ENCODE data around the gene KIRREL3.

KIRREL3 gene

GRCh38 chr11:126477535-126478305 lies 522.9 kb downstream of the KIRREL3 start:
- no peak for DNase-seq

DNA sequence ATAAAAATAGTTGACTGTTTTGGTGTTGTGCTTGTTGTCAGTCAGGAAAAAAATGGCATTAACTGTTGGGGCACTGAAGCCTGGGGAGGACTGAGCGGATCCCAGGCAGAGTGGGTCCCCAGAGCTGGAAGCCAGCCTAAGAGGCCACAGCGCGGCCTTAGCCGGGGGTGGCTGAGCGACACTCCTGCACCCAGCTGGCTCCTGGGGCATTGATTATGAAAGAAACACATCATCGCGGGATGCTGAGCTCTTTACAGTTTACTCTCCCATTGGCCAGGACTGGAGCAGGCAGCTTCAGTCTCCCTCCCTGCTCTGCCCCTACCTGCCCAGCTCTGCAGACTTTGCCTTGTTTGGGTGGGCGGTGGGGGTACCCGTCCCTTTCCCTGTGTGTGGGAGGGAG lies 523.6 kb downstream of the KIRREL3 start:
- DNase-seq, result no peak

DNA sequence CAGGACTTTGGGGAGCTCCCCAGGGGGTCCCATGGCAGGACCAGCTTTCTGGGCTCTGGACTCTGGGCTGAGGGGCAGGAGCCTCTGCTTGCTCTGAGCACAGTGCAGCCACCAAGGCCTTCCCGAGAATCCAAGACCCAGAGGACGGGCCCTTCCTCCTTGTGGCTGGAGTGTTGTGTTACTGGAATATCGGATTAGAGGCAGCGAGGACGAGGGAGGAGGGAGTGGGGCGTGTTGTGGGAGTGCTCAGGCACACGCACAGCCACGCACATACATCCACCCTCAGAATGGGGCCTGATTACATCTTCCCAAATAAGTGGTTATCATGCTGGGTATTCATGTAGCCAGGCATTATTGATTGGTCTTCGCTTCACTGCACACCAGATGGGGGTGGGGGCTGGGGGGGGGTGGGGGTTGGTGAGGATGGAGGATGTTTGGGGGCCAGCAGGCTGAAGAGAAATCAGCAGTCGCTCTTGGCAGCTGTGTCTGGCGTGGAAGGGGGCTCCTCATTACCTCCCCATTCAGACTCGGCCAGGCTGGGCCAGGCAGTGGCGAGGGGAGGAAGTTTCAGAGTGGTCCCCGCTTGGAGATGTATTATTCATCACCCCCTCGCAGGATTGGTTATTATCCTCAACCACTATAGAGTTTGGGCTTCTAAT lies 524.2 kb downstream of the KIRREL3 start:
- DNase-seq, result no peak

- no peak for DNase-seq
Measured at GRCh38 chr11:126475014-126475991, 525.3 kb downstream of the KIRREL3 start.

DNA sequence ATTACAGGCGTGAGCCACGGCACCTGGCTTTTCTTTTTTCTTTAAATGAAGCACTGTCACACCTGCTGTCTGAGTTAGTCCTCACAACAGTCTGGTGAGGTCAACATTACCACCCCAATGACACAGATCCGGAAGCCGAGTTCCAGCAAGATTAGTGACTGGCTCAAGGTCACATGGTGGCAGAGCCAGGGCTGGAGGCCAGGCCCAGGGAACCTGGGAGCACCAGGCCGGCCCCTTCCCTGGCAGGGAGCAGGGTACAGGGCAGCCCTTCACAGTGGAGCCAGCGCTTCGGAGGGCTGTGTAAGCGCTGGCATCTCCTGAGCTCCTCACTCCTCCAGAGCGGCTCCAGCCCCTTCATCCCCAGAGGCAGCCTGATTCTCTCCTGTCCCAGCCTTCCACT lies 526.4 kb downstream of the KIRREL3 start:
- no peak for DNase-seq

DNA sequence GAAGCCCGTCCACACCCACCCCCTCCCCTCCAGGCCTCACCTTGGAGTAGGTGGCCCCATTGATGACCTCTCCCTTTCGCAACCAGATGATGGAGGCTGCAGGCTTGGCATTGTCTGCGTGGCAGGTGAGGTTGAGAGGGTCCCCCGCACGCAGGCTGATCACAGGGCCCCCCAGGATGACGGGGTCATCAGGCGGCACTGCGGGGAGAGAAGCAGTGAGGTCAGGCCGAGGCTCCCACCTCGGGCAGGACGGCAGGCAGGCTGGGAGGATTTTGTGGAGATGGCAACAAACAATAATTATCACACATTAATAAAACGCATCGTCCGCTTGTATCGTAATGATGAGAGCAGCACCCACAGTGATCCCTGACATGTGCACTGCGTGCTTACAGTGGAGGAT lies 527.3 kb downstream of the KIRREL3 start:
- no peak for DNase-seq

- no peak for DNase-seq
Measured at GRCh38 chr11:126469311-126469710, 531.3 kb downstream of the KIRREL3 start.

DNA sequence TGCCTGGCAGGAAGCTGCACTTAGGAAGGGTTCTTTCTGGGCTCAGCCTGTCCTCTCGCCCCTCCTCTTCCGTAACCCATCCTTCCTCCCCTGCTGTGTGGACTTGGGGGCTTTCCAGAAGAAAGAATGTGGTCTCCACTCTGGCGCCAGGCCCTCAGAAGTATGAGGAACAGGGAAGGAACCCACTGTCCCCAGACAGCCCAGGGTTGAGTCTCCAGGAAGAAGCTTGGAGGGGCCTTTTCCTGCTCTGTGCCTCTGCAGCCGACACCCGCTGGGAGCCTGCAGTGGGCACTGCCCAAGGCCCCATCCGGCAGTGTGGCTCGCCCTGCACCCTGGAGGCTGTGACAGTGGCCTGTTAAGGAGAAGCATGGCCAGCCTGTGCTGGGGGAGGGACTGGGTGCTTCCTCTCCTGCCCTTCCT lies 532.5 kb downstream of the KIRREL3 start:
- DNase-seq, result no peak

GRCh38 chr11:126467471-126467870 lies 533.1 kb downstream of the KIRREL3 start:
- DNase-seq, result no peak

DNA sequence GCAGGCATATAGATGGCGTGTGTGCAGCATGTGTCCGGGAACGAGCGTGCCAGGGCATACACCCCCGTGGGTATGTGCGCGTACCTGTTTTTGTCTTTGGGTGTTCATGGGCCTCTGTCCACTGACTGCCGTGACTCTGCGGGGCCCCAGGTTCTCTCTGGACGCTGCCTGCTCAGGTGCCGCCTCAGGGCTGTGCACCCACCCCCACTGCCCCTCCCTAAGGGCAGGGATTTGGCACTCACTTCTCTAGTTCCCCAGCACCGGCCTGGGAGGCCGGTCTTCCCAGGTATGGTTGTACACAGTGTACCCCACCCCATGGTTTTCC lies 533.6 kb downstream of the KIRREL3 start:
- DNase-seq, result no peak

DNA sequence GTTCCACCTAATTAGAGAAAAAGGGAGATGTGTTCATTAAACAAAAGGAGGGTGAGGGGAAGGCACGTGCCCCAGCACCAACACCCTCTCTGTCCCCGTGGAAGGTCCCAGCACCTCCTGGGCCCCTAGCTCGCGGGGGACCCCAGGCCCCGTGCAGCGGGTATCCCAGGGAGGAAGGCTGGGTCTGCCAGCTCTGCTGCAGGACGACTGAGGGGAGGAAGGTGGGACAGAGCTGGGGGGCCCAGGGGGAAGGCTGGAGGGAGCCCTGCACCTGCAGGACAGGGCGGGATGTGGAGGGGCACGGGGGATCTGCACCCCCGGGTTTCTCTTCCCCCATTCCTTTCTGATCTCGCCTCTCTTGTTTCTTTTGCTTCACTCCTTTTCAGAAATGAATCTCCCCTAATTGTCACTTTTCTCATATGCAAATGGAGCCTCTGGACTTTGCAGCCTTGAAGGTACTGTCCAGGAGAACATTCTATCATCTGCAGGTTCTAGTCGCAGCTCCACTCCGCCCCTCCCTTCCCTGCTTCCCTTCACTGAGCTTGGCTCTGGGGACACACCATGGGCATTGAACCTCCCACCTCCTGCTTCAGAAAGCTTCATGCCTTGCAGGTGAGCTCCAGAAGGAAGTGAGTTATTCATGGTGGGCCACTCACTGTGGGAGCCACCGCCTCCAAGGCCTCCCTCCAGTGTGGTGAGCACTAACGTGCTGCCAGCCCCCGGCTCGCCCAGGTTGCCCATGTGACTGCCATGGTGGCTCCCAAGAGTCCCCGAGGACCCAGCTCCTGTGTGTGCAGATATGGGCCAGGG lies 534.1 kb downstream of the KIRREL3 start:
- DNase-seq, result no peak

- no peak for DNase-seq
Measured at GRCh38 chr11:126465573-126466188, 534.9 kb downstream of the KIRREL3 start.

GRCh38 chr11:126464796-126465195 lies 535.8 kb downstream of the KIRREL3 start:
- no peak for DNase-seq

DNA sequence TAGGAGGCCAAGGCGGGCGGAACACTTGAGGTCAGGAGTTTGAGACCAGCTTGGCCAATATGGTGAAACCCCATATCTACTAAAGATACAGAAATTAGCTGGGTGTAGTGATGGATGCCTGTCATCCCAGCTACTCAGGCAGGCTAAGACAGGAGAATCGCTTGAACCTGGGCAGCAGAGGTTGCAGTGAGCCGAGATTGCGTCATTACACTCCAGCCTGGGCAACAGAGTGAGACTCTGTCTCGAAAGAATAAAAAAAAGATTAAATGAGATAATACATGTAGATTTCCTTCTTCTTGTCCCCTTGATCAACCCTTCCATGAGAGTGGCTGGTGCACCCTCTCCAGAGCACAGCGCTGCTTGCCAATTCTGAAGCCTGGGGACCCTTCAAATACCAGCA lies 538.1 kb downstream of the KIRREL3 start:
- DNase-seq, result no peak

DNA sequence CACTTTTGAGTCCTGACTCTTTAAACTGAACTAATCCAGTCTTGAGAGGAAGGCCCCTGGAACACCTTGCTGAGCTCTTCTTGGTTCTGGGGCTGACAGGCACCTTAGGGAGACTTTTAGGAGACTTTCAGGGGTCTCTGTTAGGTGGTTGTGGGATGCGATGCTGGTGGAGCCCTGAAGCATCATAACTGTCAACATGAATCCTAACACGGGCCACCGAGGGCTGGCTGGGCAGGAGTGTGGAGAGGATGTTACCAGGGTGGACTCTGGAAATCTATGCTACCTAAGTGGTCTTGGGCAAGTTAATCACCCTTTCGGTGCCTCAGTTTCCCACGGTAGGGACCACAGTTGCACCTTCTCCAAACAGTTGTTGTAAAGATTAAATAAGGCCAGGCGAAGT lies 538.6 kb downstream of the KIRREL3 start:
- DNase-seq, result no peak

GRCh38 chr11:126461096-126461440 lies 539.5 kb downstream of the KIRREL3 start:
- no peak for DNase-seq

GRCh38 chr11:126460417-126461095 lies 540.0 kb downstream of the KIRREL3 start:
- DNase-seq, result no peak

GRCh38 chr11:126459691-126460281 lies 540.8 kb downstream of the KIRREL3 start:
- no peak for DNase-seq

DNA sequence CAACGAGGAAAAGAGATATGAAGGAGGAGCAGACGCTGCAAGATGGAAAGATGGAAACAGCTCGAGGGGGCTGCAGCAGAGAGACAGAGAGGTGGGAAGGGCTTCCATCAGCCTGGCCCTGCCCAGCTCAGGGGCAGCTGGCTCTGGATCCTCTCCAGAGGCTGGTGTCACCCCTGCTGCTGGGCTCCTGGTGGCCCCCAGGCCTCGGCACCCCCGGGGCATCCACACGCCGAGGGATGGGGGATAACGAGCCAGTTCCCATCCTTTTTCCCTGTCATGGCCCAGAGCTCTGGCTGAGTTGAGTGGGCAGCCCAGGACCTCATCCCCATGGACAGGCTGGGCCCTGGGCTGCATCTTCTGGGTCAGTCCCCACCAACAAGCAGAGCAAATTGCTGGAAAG lies 542.8 kb downstream of the KIRREL3 start:
- DNase-seq, result no peak

- DNase-seq, result no peak
Measured at GRCh38 chr11:126456783-126457542, 543.6 kb downstream of the KIRREL3 start.

- DNase-seq, result no peak
Measured at GRCh38 chr11:126456089-126456488, 544.5 kb downstream of the KIRREL3 start.
